Esophagus muscularis mucosa (tissue), 4 donors: Measurements from ENCODE around the gene FAM234A. TPM values are rescaled to one million over a fixed set of nuclear protein-coding genes. Genes with fewer than 3 reads are reported as not detected.

ENCODE experiments used
- DNase-seq: peaks from one replicate; pipeline ENCODE4 v3.0.0-alpha.2; 2017; ENCODE audit errors: extremely low spot score
- H3K27ac ChIP-seq, 4 donors: fragments of 200-600 bp; sonication (generic); replicated peaks in 1 of 4; 1 replicate in 3 of 4; 2 replicates in 1 of 4; pipeline ENCODE4 v1.5.1; 2016 to 2019; ENCODE audit warnings: mild to moderate bottlenecking in 1 of 4
- H3K27me3 ChIP-seq, 4 donors: fragments of 200-600 bp; sonication (generic); one replicate each; pipeline versions ENCODE4 v1.5.1 to v1.6.0; 2016 to 2019
- H3K36me3 ChIP-seq, 4 donors: fragments of 200-600 bp; sonication (generic); one replicate each; pipeline ENCODE4 v1.5.1; 2016 to 2019
- H3K4me1 ChIP-seq, 4 donors: fragments of 200-600 bp; sonication (generic); one replicate each; pipeline ENCODE4 v1.5.1; 2016 to 2019
- H3K4me3 ChIP-seq, 4 donors: fragments of 200-600 bp; sonication (generic); 1 replicate in 2 of 4; 2 replicates in 2 of 4; pipeline ENCODE4 v1.5.1; 2016 to 2019; ENCODE audit warnings: mild to moderate bottlenecking in 4 of 4, moderate library complexity in 1 of 4
- H3K9me3 ChIP-seq, 4 donors: fragments of 200-600 bp; sonication (generic); 1 replicate in 3 of 4; 2 replicates in 1 of 4; pipeline ENCODE4 v1.5.1; 2016 to 2019
- EP300 ChIP-seq: sonication (generic); formaldehyde crosslinking; IDR thresholded peaks from one replicate; pipeline ENCODE4 v1.6.1; 2017; ENCODE audit warnings: antibody characterized with exemption
- POLR2A ChIP-seq: fragments of 450-650 bp; IDR thresholded peaks from one replicate; pipeline ENCODE4 v1.6.1; 2017; ENCODE audit warnings: antibody characterized with exemption, moderate library complexity, mild to moderate bottlenecking, low read depth
- POLR2AphosphoS5 ChIP-seq, 2 donors: sonication (generic); formaldehyde crosslinking; IDR thresholded peaks; one replicate each; pipeline ENCODE4 v1.6.1; 2017; ENCODE audit warnings: antibody characterized with exemption in 2 of 2
- WGBS: methylation state at CpG from one replicate; pipeline ENCODE4 v1.1.5; 2018; 5-methylcytosine and 5-hydroxymethylcytosine counted together
- intact Hi-C: fragments of 100-400 bp; cut with DNase I; formaldehyde crosslinking; loops from one replicate; pipeline ENCODE4 v1.15.1; 2023
- total RNA-seq, 4 donors: library from RNA; depleted of rRNA; stranded (reverse); fragments of >200 nt; gene quantifications; one replicate each; pipeline versions ENCODE4 v1.1.0 to v1.2.1, GENCODE V29; 2016
- TF ChIP-seq, protein P1 (sequence below), 3 experiments: fragments of 200-600 bp in 2 of 3; fragments of 450-650 bp in 1 of 3; sonication (generic) in 2 of 3; IDR thresholded peaks; one replicate each; pipeline ENCODE4 v1.5.1; 2017 to 2019; ENCODE audit warnings: antibody characterized with exemption in 3 of 3, mild to moderate bottlenecking in 2 of 3, moderate library complexity in 1 of 3

FAM234A gene
- total RNA-seq, 4 donors from 2014 or later: 61.0 to 129 (median 78.1) TPM

GRCh38 chr16:305916-306626, 71.5 kb downstream of the FAM234A start:
- no peak for DNase-seq
- Histone ChIP-seq H3K36me3 (peaks cover 12 to 84% (median 72%) of the 10 kb centered on the region in 4 donors), H3K27me3 (no peaks in the 10 kb centered on the region), H3K4me3 (no peak overlapping the region), H3K9me3 (no peaks in the 10 kb centered on the region), H3K4me1 (no peaks in the 10 kb centered on the region), H3K27ac (no peak overlapping the region)
- no peak for TF ChIP-seq POLR2A
- TF ChIP-seq EP300: no peak
- TF ChIP-seq, protein P1, sequence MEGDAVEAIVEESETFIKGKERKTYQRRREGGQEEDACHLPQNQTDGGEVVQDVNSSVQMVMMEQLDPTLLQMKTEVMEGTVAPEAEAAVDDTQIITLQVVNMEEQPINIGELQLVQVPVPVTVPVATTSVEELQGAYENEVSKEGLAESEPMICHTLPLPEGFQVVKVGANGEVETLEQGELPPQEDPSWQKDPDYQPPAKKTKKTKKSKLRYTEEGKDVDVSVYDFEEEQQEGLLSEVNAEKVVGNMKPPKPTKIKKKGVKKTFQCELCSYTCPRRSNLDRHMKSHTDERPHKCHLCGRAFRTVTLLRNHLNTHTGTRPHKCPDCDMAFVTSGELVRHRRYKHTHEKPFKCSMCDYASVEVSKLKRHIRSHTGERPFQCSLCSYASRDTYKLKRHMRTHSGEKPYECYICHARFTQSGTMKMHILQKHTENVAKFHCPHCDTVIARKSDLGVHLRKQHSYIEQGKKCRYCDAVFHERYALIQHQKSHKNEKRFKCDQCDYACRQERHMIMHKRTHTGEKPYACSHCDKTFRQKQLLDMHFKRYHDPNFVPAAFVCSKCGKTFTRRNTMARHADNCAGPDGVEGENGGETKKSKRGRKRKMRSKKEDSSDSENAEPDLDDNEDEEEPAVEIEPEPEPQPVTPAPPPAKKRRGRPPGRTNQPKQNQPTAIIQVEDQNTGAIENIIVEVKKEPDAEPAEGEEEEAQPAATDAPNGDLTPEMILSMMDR (IDR thresholded peaks at IDR 0.05): no peak
- TF ChIP-seq POLR2AphosphoS5 (IDR thresholded peaks at IDR 0.05): no peak
- intact Hi-C loops: no loop called here
- WGBS: 89% methylated on average over 19 of the region's 19 CpGs

GRCh38 chr16:306911-307370, 72.3 kb downstream of the FAM234A start:
- H3K9me3 ChIP-seq: no peaks in the 10 kb centered on the region
- H3K27me3 ChIP-seq: no peaks in the 10 kb centered on the region
- H3K36me3 ChIP-seq: peaks cover 12 to 84% (median 69%) of the 10 kb centered on the region in 4 donors
- no peak for DNase-seq
- TF ChIP-seq EP300 (no peak), POLR2AphosphoS5 (IDR thresholded peaks at IDR 0.05) (no peak), POLR2A (no peak)
- TF ChIP-seq, protein P1 (IDR thresholded peaks at IDR 0.05): no peak
- WGBS: 94% methylated on average over 15 of the region's 17 CpGs
- H3K4me3 ChIP-seq: no peak overlapping the region
- H3K4me1 ChIP-seq: no peaks in the 10 kb centered on the region
- H3K27ac ChIP-seq: no peak overlapping the region
- intact Hi-C loops: no loop called here

DNA sequence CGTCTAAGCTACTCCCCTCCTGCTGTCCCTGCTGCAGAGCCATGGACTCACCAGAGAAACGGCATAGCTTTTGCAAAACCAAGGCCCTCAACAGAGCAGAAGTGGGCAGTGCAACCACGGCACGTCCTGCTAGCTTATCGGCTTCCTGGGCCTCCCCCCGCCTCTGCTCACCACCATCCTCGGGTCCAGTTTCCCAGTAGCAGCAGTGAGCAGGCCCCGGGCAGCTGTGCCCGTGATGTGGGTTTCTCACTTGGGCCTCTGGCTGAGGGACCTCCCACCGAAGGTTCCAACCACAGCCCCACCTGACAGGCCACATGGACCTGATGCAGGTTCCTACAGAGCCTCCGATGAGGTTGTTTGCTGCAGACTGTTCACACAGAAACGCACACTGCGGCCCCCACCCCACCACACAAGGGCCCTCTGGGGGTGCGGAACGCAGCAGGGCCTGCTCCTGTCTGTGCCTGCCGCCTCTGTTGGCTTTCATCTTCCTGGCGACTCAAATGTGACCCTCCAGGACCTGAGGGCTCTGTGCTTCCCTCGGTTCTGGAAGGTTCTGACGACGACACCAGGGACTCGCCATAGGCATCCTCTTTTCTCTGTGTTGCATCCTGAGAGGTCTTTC, 73.2 kb downstream of the FAM234A start:
- Histone ChIP-seq H3K9me3 (no peaks in the 10 kb centered on the region), H3K36me3 (peaks cover 18 to 84% (median 69%) of the 10 kb centered on the region in 4 donors), H3K4me1 (no peaks in the 10 kb centered on the region), H3K4me3 (no peak overlapping the region), H3K27me3 (no peaks in the 10 kb centered on the region), H3K27ac (no peak overlapping the region)
- WGBS: 93% methylated on average over 12 of the region's 21 CpGs
- intact Hi-C loops: no loop called here
- TF ChIP-seq POLR2AphosphoS5 (IDR thresholded peaks at IDR 0.05) (no peak), POLR2A (no peak), EP300 (no peak)
- no peak for DNase-seq

DNA sequence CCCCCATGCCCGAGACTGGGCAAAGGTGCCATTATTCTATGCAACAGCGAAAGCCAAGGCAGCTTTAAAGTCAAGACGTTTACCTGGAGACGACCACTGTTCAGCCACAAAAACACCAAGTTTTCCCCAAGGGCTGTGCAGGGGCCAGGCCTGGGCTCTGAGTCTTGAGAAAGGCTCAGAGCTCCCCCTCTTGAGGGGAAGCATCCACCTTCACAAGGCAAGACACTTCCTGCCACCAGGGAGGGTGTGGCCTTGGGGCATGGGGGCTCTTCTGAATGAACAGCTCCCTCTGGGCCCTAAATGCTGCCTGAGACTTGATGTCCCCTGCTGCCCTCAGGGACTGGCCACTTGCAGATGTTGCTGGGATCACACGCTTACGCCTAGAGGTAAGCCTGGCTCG, 74.9 kb downstream of the FAM234A start:
- peaks cover 25 to 85% (median 71%) of the 10 kb centered on the region in 4 donors for H3K36me3 ChIP-seq
- intact Hi-C loops: no loop called here
- H3K4me1 ChIP-seq: no peaks in the 10 kb centered on the region
- H3K4me3 ChIP-seq: no peak overlapping the region
- no peaks in the 10 kb centered on the region for H3K27me3 ChIP-seq
- H3K27ac ChIP-seq: no peak overlapping the region
- no peak for TF ChIP-seq POLR2AphosphoS5 (IDR thresholded peaks at IDR 0.05)
- no peak for TF ChIP-seq POLR2A
- TF ChIP-seq, protein P1 (IDR thresholded peaks at IDR 0.05): no peak
- no peak for TF ChIP-seq EP300
- H3K9me3 ChIP-seq: no peaks in the 10 kb centered on the region
- WGBS: 78% methylated on average over 7 of the region's 7 CpGs
- DNase-seq: no peak

DNA sequence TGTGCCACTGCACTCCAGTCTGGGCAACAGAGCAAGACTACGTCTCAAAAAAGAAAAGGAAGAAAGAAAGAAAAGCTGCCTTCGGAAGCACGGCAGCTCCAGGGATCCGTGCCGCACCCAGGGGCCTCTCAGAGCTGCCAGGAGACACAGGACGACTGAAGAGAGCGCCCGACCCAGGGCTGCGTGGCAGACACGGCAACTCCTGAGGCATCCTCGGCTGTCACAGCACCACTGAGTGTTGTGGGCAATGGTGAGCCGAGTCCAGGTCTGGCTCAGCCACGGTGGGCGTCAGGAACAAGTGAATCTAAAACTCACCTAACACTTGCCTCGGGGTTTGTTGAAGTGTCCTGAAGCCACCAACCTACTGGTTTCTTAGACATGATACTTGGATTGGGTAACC, 77.1 kb downstream of the FAM234A start:
- no peak for TF ChIP-seq POLR2A
- TF ChIP-seq POLR2AphosphoS5 (IDR thresholded peaks at IDR 0.05): no peak
- TF ChIP-seq, protein P1 (IDR thresholded peaks at IDR 0.05): no peak
- TF ChIP-seq EP300: no peak
- no peak overlapping the region for H3K27ac ChIP-seq
- no peaks in the 10 kb centered on the region for H3K9me3 ChIP-seq
- no peak overlapping the region for H3K4me3 ChIP-seq
- H3K27me3 ChIP-seq: no peaks in the 10 kb centered on the region
- H3K4me1 ChIP-seq: no peaks in the 10 kb centered on the region
- H3K36me3 ChIP-seq: peaks cover 25 to 76% (median 65%) of the 10 kb centered on the region in 4 donors
- WGBS: 93% methylated on average over 14 of the region's 15 CpGs
- intact Hi-C loops: no loop called here
- DNase-seq: no peak
